Measurements from ENCODE around the gene PLOD1.
"Not testable (repeated sequence)": the region's sequence is repeated elsewhere in the genome, so short reads cannot be mapped to it uniquely, and the experiment has no call there.

GRCh38 chr1:11939794-11940193 is 5.3 kb downstream of the PLOD1 start:
- not testable (repeated sequence) for TF ChIP-seq CBFB (CRISPR knock-in tag; IDR thresholded peaks at IDR 0.05; ENCODE audit: low read depth); RELA (CRISPR knock-in tag; IDR thresholded peaks at IDR 0.05; ENCODE audit: borderline replicate concordance); FOXP1 (CRISPR knock-in tag; IDR thresholded peaks at IDR 0.05; ENCODE audit: borderline replicate concordance); CTCF (IDR thresholded peaks at IDR 0.05); ZNF671 (CRISPR knock-in tag; IDR thresholded peaks at IDR 0.05); MAX (CRISPR knock-in tag; IDR thresholded peaks at IDR 0.05); NFYB (CRISPR knock-in tag; conservative IDR thresholded peaks at IDR 0.05; ENCODE audit: low read depth)

Data from WTC11 (cell line).